HepG2 (cell line): ENCODE results near the gene FMNL1. TPM values are rescaled to one million over a fixed set of nuclear protein-coding genes. Genes with fewer than 3 reads are reported as not detected.

Experiments
- ATAC-seq: fragments of 200-7000 bp; cut with Tn5 transposase; 3 replicates; pipeline ENCODE4 v1.9.1; 2020; ENCODE audit warnings: mild to moderate bottlenecking, moderate library complexity
- BruUV-seq: library from RNA; stranded (reverse); fragments of 400-500 nt; replicated peaks from 2 replicates; lab custom pipeline; 2021; lab: Mats Ljungman, UMichigan
- CTCF ChIA-PET: fragments of 300-600 bp; formaldehyde crosslinking; extraction: SDS; loops from one replicate; lab custom pipeline; 2021; ENCODE audit warnings: low total read pairs, inconsistent platforms, low intra/inter-chr PET ratio; lab: Yijun Ruan, JAX
- POLR2A ChIA-PET: fragments of 350-600 bp; sonication (Branson Sonifier 250); formaldehyde crosslinking; loops from one replicate; lab custom pipeline; 2020; ENCODE audit warnings: antibody characterized with exemption, inconsistent platforms; lab: Yijun Ruan, JAX
- DNase-seq: peaks from one replicate; pipeline ENCODE4 v3.0.0-alpha.2; 2015; ENCODE audit warnings: low spot score
- FAIRE-seq: peaks from 3 replicates; lab custom pipeline; 2011; peaks lifted over from hg19 to GRCh38; lab: Jason Lieb, UNC
- H2AFZ ChIP-seq: one replicate; pipeline ENCODE4 v1.6.1; 2011; ENCODE audit warnings: low read length, inconsistent platforms
- H3K27ac ChIP-seq: fragments of 300-600 bp; 3 replicates; pipeline ENCODE4 v1.8.0; 2011; ENCODE audit warnings: mixed run types, mild to moderate bottlenecking, mixed read lengths, low read length, inconsistent platforms; ENCODE audit not compliant: insufficient read depth; ENCODE audit errors: extremely low read length
- H3K27me3 ChIP-seq, 2 experiments: fragments of 200-600 bp in 1 of 2; 2 replicates in 1 of 2; 3 replicates in 1 of 2; pipeline versions ENCODE4 v1.6.0 to v1.8.0; 2011; ENCODE audit warnings: low read length in 2 of 2, mild to moderate bottlenecking in 2 of 2, moderate library complexity in 2 of 2, inconsistent platforms in 1 of 2; ENCODE audit not compliant: insufficient read depth in 2 of 2, control insufficient read depth in 1 of 2
- H3K36me3 ChIP-seq, 2 experiments: fragments of 200-600 bp in 1 of 2; replicated peaks in 1 of 2; 2 replicates in 1 of 2; 3 replicates in 1 of 2; pipeline versions ENCODE4 v1.5.1 to v1.8.0; 2011; ENCODE audit warnings: low read length in 2 of 2, inconsistent platforms in 1 of 2; ENCODE audit not compliant: insufficient read depth in 2 of 2, control insufficient read depth in 1 of 2
- H3K4me1 ChIP-seq: 2 replicates; pipeline ENCODE4 v1.5.1; 2012; ENCODE audit warnings: low read length, inconsistent platforms; ENCODE audit not compliant: insufficient read depth
- H3K4me2 ChIP-seq: 2 replicates; pipeline ENCODE4 v1.6.0; 2011; ENCODE audit warnings: low read depth, low read length, inconsistent platforms
- H3K4me3 ChIP-seq, 3 experiments: fragments of 200-600 bp in 1 of 3; sonication (generic), shearing (Covaris generic) in 1 of 3; replicated peaks in 1 of 3; 2 replicates each; pipeline ENCODE4 v1.5.1; 2011 to 2016; ENCODE audit warnings: low read length in 3 of 3, inconsistent platforms in 2 of 3, low read depth in 2 of 3, mild to moderate bottlenecking in 2 of 3, control low read depth in 1 of 3, mixed read lengths in 1 of 3; ENCODE audit not compliant: insufficient read depth in 1 of 3
- H3K79me2 ChIP-seq: one replicate; pipeline ENCODE4 v1.6.1; 2011; ENCODE audit warnings: low read length, inconsistent platforms; ENCODE audit not compliant: insufficient read depth
- H3K9ac ChIP-seq: 2 replicates; pipeline ENCODE4 v1.6.0; 2011; ENCODE audit warnings: mild to moderate bottlenecking, low read depth, low read length, inconsistent platforms; ENCODE audit not compliant: insufficient read depth
- H3K9me3 ChIP-seq: 2 replicates; pipeline ENCODE4 v1.5.1; 2012; ENCODE audit warnings: mild to moderate bottlenecking, low read length
- H4K20me1 ChIP-seq: 2 replicates; pipeline ENCODE4 v1.6.0; 2011; ENCODE audit warnings: inconsistent platforms, mild to moderate bottlenecking, low read length, moderate library complexity; ENCODE audit not compliant: insufficient read depth
- HMG20B ChIP-seq: conservative IDR thresholded peaks from 2 replicates; pipeline ENCODE4 v1.6.1; 2016; ENCODE audit warnings: missing genetic modification reagents, missing compliant biosample characterization
- HOXA3 ChIP-seq: sonication (generic); formaldehyde crosslinking; IDR thresholded peaks from 2 replicates; pipeline ENCODE4 v1.5.0; 2020; ENCODE audit warnings: missing genetic modification reagents
- ISX ChIP-seq: sonication (generic); formaldehyde crosslinking; conservative IDR thresholded peaks from 2 replicates; pipeline ENCODE4 v1.5.0; 2020; ENCODE audit warnings: missing genetic modification reagents
- MTF2 ChIP-seq: sonication (generic); formaldehyde crosslinking; IDR thresholded peaks from 2 replicates; pipeline ENCODE4 v1.5.0; 2020; ENCODE audit warnings: missing genetic modification reagents, borderline replicate concordance
- NFYB ChIP-seq: sonication (generic); formaldehyde crosslinking; IDR thresholded peaks from 2 replicates; pipeline ENCODE4 v1.4.0; 2020; ENCODE audit warnings: missing genetic modification reagents
- RARA ChIP-seq: IDR thresholded peaks from 2 replicates; pipeline ENCODE4 v1.6.1; 2016; ENCODE audit warnings: missing genetic modification reagents, missing compliant biosample characterization
- RFXANK ChIP-seq: IDR thresholded peaks from 2 replicates; pipeline ENCODE4 v1.6.1; 2016
- ZNF230 ChIP-seq: sonication (generic); formaldehyde crosslinking; IDR thresholded peaks from 2 replicates; pipeline ENCODE4 v1.4.0; 2020; ENCODE audit warnings: mild to moderate bottlenecking, missing genetic modification reagents
- ZNF382 ChIP-seq: sonication (generic); formaldehyde crosslinking; IDR thresholded peaks from 2 replicates; pipeline ENCODE4 v1.5.0; 2020; ENCODE audit warnings: missing genetic modification reagents, mild to moderate bottlenecking, borderline replicate concordance
- ZNF460 ChIP-seq: sonication (generic); formaldehyde crosslinking; IDR thresholded peaks from 2 replicates; pipeline ENCODE4 v1.5.1; 2020; ENCODE audit warnings: missing genetic modification reagents, mild to moderate bottlenecking, borderline replicate concordance
- ZNF75D ChIP-seq: sonication (generic); formaldehyde crosslinking; IDR thresholded peaks from 2 replicates; pipeline ENCODE4 v1.8.1; 2023; ENCODE audit warnings: missing genetic modification reagents, mild to moderate bottlenecking, borderline replicate concordance
- WGBS: methylation state at CpG from one replicate; pipeline ENCODE4 v1.1.6; 2017; ENCODE audit warnings: low lambda C conversion rate; 5-methylcytosine and 5-hydroxymethylcytosine counted together
- in situ Hi-C: cut with HindIII; loops from 2 replicates; pipeline ENCODE4 v1.10.0; 2017; ENCODE audit warnings: low pct_unique_long_range_greater_than_20kb; ENCODE audit not compliant: extremely low pct_ligation_motif_present
- intact Hi-C: fragments of 100-400 bp; cut with micrococcal nuclease; formaldehyde crosslinking; loops from one replicate; pipeline ENCODE4 v1.10.0; 2022; ENCODE audit not compliant: unreplicated experiment
- polyA plus RNA-seq, 8 experiments: library from polyadenylated mRNA; depleted of rRNA in 3 of 8; stranded (reverse) in 7 of 8; unstranded in 1 of 8; fragments of >200 nt; fragmentation: Illumina TruSeq in 4 of 8; extraction: Trizol in 4 of 8; gene quantifications; 2 replicates each; pipeline versions ENCODE4 v1.2.1 to v1.2.3, GENCODE V29; 2011 to 2016; ENCODE audit warnings: low read depth in 4 of 8, missing spikeins in 1 of 8, mixed read lengths in 1 of 8; ENCODE audit not compliant: insufficient read depth in 1 of 8
- total RNA-seq, 5 experiments: library from RNA; depleted of rRNA; stranded (reverse); fragments of >200 nt; fragmentation: Illumina TruSeq; extraction: Trizol; gene quantifications; 2 replicates each; pipeline ENCODE4 v1.2.3, GENCODE V29; 2016; ENCODE audit warnings: low read depth in 1 of 5
- TF ChIP-seq, protein P1 (sequence below): sonication (generic); formaldehyde crosslinking; IDR thresholded peaks from 2 replicates; pipeline ENCODE4 v1.4.0; 2020; ENCODE audit warnings: missing genetic modification reagents
- TF ChIP-seq, protein P2 (sequence below): sonication (generic); formaldehyde crosslinking; IDR thresholded peaks from 2 replicates; pipeline ENCODE4 v1.4.0; 2020; ENCODE audit warnings: missing genetic modification reagents
- TF ChIP-seq, protein P3 (sequence below): sonication (generic); formaldehyde crosslinking; IDR thresholded peaks from 2 replicates; pipeline ENCODE4 v1.5.0; 2020; ENCODE audit warnings: missing genetic modification reagents, mild to moderate bottlenecking, borderline replicate concordance
- TF ChIP-seq, protein P4 (sequence below): sonication (generic); formaldehyde crosslinking; IDR thresholded peaks from 2 replicates; pipeline ENCODE4 v1.4.0; 2020; ENCODE audit warnings: missing genetic modification reagents

FMNL1 gene
- total and polyA plus RNA-seq, 2 of the 13 experiments (the other 11 are each of a cell fraction or from before 2014, with no cell fraction given): 0.53 to 0.70 TPM

DNA sequence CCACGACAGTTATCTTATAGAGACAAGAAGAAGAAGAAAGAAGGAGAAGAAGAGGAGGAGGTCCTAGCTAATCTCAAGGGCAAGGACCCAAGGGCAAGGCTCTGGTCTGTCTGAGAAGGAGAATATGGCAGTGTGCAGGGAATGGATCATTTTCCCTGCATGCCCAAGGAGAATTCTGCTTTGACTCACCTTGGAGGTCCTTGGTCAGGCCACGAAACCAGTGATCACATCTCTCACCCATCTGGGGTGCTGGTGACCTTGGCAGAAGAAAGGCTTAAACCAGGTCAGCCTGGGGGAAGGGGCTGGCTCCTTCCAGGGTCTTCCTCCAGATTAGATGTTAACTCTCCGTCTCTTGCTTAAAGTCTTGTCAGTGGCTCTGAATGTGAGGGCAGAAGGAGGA is 1.6 kb upstream of the FMNL1 start:
- Histone ChIP-seq H3K79me2 (no peaks in the 10 kb centered on the region), H3K4me3 (no peak overlapping the region), H3K4me2 (no peak overlapping the region), H3K9me3 (no peaks in the 10 kb centered on the region), H3K36me3 (no peaks in the 10 kb centered on the region), H3K27ac (no peak overlapping the region), H3K27me3 (peaks cover 19 to 54% of the 10 kb centered on the region in 2 experiments; a peak in 4 of 5 replicates), H3K4me1 (peaks cover 7% of the 10 kb centered on the region; the same call in 1 of the 2 replicates), H2AFZ (no peak overlapping the region), H3K9ac (no peak overlapping the region), H4K20me1 (no peaks in the 10 kb centered on the region)
- TF ChIP-seq HOXA3 (CRISPR knock-in tag): no peak
- TF ChIP-seq, protein P1, sequence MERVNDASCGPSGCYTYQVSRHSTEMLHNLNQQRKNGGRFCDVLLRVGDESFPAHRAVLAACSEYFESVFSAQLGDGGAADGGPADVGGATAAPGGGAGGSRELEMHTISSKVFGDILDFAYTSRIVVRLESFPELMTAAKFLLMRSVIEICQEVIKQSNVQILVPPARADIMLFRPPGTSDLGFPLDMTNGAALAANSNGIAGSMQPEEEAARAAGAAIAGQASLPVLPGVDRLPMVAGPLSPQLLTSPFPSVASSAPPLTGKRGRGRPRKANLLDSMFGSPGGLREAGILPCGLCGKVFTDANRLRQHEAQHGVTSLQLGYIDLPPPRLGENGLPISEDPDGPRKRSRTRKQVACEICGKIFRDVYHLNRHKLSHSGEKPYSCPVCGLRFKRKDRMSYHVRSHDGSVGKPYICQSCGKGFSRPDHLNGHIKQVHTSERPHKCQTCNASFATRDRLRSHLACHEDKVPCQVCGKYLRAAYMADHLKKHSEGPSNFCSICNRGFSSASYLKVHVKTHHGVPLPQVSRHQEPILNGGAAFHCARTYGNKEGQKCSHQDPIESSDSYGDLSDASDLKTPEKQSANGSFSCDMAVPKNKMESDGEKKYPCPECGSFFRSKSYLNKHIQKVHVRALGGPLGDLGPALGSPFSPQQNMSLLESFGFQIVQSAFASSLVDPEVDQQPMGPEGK (CRISPR knock-in tag): no peak
- TF ChIP-seq ZNF460 (CRISPR knock-in tag): no peak
- no peak for TF ChIP-seq ZNF382 (CRISPR knock-in tag)
- no peak for TF ChIP-seq RARA (CRISPR knock-in tag)
- no peak for TF ChIP-seq ZNF230
- no peak for TF ChIP-seq HMG20B (CRISPR knock-in tag)
- TF ChIP-seq NFYB (CRISPR knock-in tag): no peak
- no peak for TF ChIP-seq RFXANK (CRISPR knock-in tag)
- TF ChIP-seq, protein P2, sequence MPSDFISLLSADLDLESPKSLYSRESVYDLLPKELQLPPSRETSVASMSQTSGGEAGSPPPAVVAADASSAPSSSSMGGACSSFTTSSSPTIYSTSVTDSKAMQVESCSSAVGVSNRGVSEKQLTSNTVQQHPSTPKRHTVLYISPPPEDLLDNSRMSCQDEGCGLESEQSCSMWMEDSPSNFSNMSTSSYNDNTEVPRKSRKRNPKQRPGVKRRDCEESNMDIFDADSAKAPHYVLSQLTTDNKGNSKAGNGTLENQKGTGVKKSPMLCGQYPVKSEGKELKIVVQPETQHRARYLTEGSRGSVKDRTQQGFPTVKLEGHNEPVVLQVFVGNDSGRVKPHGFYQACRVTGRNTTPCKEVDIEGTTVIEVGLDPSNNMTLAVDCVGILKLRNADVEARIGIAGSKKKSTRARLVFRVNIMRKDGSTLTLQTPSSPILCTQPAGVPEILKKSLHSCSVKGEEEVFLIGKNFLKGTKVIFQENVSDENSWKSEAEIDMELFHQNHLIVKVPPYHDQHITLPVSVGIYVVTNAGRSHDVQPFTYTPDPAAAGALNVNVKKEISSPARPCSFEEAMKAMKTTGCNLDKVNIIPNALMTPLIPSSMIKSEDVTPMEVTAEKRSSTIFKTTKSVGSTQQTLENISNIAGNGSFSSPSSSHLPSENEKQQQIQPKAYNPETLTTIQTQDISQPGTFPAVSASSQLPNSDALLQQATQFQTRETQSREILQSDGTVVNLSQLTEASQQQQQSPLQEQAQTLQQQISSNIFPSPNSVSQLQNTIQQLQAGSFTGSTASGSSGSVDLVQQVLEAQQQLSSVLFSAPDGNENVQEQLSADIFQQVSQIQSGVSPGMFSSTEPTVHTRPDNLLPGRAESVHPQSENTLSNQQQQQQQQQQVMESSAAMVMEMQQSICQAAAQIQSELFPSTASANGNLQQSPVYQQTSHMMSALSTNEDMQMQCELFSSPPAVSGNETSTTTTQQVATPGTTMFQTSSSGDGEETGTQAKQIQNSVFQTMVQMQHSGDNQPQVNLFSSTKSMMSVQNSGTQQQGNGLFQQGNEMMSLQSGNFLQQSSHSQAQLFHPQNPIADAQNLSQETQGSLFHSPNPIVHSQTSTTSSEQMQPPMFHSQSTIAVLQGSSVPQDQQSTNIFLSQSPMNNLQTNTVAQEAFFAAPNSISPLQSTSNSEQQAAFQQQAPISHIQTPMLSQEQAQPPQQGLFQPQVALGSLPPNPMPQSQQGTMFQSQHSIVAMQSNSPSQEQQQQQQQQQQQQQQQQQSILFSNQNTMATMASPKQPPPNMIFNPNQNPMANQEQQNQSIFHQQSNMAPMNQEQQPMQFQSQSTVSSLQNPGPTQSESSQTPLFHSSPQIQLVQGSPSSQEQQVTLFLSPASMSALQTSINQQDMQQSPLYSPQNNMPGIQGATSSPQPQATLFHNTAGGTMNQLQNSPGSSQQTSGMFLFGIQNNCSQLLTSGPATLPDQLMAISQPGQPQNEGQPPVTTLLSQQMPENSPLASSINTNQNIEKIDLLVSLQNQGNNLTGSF (CRISPR knock-in tag): no peak
- TF ChIP-seq, protein P3, sequence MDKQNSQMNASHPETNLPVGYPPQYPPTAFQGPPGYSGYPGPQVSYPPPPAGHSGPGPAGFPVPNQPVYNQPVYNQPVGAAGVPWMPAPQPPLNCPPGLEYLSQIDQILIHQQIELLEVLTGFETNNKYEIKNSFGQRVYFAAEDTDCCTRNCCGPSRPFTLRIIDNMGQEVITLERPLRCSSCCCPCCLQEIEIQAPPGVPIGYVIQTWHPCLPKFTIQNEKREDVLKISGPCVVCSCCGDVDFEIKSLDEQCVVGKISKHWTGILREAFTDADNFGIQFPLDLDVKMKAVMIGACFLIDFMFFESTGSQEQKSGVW (CRISPR knock-in tag): no peak
- TF ChIP-seq, protein P4, sequence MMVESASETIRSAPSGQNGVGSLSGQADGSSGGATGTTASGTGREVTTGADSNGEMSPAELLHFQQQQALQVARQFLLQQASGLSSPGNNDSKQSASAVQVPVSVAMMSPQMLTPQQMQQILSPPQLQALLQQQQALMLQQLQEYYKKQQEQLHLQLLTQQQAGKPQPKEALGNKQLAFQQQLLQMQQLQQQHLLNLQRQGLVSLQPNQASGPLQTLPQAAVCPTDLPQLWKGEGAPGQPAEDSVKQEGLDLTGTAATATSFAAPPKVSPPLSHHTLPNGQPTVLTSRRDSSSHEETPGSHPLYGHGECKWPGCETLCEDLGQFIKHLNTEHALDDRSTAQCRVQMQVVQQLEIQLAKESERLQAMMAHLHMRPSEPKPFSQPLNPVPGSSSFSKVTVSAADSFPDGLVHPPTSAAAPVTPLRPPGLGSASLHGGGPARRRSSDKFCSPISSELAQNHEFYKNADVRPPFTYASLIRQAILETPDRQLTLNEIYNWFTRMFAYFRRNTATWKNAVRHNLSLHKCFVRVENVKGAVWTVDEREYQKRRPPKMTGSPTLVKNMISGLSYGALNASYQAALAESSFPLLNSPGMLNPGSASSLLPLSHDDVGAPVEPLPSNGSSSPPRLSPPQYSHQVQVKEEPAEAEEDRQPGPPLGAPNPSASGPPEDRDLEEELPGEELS: no peak
- no peak for TF ChIP-seq MTF2 (CRISPR knock-in tag)
- TF ChIP-seq ZNF75D (CRISPR knock-in tag): no peak
- no peak for TF ChIP-seq ISX (CRISPR knock-in tag)
- no peak for FAIRE-seq
- POLR2A ChIA-PET: interaction anchor here (1.5 to 2.7 kb wide), 4 partner anchors 8 to 71 kb away, joined by 5 to 22 read pairs (median 13); partner anchors contain the start of gene HEXIM1
- ATAC-seq: no peak
- CTCF ChIA-PET: interaction anchor here (1.9 to 4.8 kb wide), 4 partner anchors 12 to 165 kb away, joined by 20 to 63 read pairs (median 24); partner anchors contain the start of gene ACBD4
- in situ Hi-C loops: no loop called here
- intact Hi-C loops: no loop called here
- 23% methylated on average over 2 of the region's 3 CpGs for WGBS
- DNase-seq: no peak
- BruUV-seq: no TSS peak
